Left ventricle myocardium inferior (tissue), 1 donor: ENCODE measurements around the gene DDIT4L. TPM values are rescaled to one million over a fixed set of nuclear protein-coding genes. Genes with fewer than 3 reads are reported as not detected.

Experiments
- DNase-seq: peaks from one replicate; pipeline ENCODE4 v3.0.0-alpha.2; 2020
- H3K27ac ChIP-seq: fragments of 200-600 bp; replicated peaks from 2 replicates; pipeline ENCODE4 v1.8.0; 2021
- H3K27me3 ChIP-seq: fragments of 200-600 bp; 2 replicates; pipeline ENCODE4 v1.8.0; 2021; ENCODE audit warnings: low read depth
- H3K36me3 ChIP-seq: fragments of 200-600 bp; 2 replicates; pipeline ENCODE4 v1.8.0; 2021
- H3K4me1 ChIP-seq: fragments of 200-600 bp; 2 replicates; pipeline ENCODE4 v1.8.0; 2021
- H3K4me3 ChIP-seq: fragments of 200-600 bp; 2 replicates; pipeline ENCODE4 v1.8.0; 2021; ENCODE audit warnings: mild to moderate bottlenecking, moderate library complexity
- H3K9me3 ChIP-seq: fragments of 200-600 bp; replicated peaks from 2 replicates; pipeline ENCODE4 v1.8.0; 2021
- CTCF ChIP-seq: fragments of 200-600 bp; IDR thresholded peaks from 2 replicates; pipeline ENCODE4 v1.8.0; 2021; ENCODE audit warnings: antibody characterized with exemption, mild to moderate bottlenecking, borderline replicate concordance
- intact Hi-C: fragments of 100-400 bp; cut with micrococcal nuclease; formaldehyde crosslinking; loops from one replicate; pipeline ENCODE4 v1.11.0; 2022
- total RNA-seq: library from RNA; stranded (reverse); fragmentation: NEBNext Ultra II Directional; extraction: Animal tissue kit (Norgen Biotek cat#: 25700); gene quantifications from one replicate; pipeline ENCODE4 v1.2.1, GENCODE V29; 2021
- donor health status: DM: no; HTN: yes; CAD: no; lungs with severe emphysema.

The DDIT4L gene
- total RNA-seq, 1 donor from 2014 or later = 0.60 TPM

- Histone ChIP-seq H3K9me3 (no peaks in the 10 kb centered on the region), H3K4me3 (no peak overlapping the region), H3K27ac (no peak overlapping the region), H3K27me3 (no peaks in the 10 kb centered on the region), H3K36me3 (no peaks in the 10 kb centered on the region), H3K4me1 (no peaks in the 10 kb centered on the region)
- intact Hi-C loops = no loop called here
- TF ChIP-seq CTCF = no peak
- DNase-seq = no peak
Observed at GRCh38 chr4:100170986-100171385, 19.3 kb downstream of the DDIT4L start.

- intact Hi-C loops = no loop called here
- Histone ChIP-seq H3K9me3 (no peaks in the 10 kb centered on the region), H3K27me3 (no peaks in the 10 kb centered on the region), H3K4me3 (no peak overlapping the region), H3K36me3 (no peaks in the 10 kb centered on the region), H3K4me1 (no peaks in the 10 kb centered on the region), H3K27ac (no peak overlapping the region)
- no peak for DNase-seq
- TF ChIP-seq CTCF = no peak
Observed at GRCh38 chr4:100169491-100170485, 20.5 kb downstream of the DDIT4L start.

GRCh38 chr4:100168521-100168920, 21.7 kb downstream of the DDIT4L start:
- Histone ChIP-seq H3K27me3 (no peaks in the 10 kb centered on the region), H3K27ac (no peak overlapping the region), H3K4me1 (no peaks in the 10 kb centered on the region), H3K4me3 (no peak overlapping the region), H3K9me3 (no peaks in the 10 kb centered on the region), H3K36me3 (no peaks in the 10 kb centered on the region)
- TF ChIP-seq CTCF = no peak
- intact Hi-C loops = no loop called here
- no peak for DNase-seq

GRCh38 chr4:100166297-100167039, 23.8 kb downstream of the DDIT4L start:
- no peak for TF ChIP-seq CTCF
- intact Hi-C loops = no loop called here
- H3K27ac ChIP-seq = no peak overlapping the region
- no peak overlapping the region for H3K4me3 ChIP-seq
- no peaks in the 10 kb centered on the region for H3K4me1 ChIP-seq
- no peaks in the 10 kb centered on the region for H3K27me3 ChIP-seq
- H3K36me3 ChIP-seq = no peaks in the 10 kb centered on the region
- no peak for DNase-seq
- peaks cover 15% of the 10 kb centered on the region for H3K9me3 ChIP-seq

- DNase-seq = no peak
- H3K4me1 ChIP-seq = no peaks in the 10 kb centered on the region
- intact Hi-C loops = no loop called here
- peaks cover 20% of the 10 kb centered on the region for H3K9me3 ChIP-seq
- H3K27ac ChIP-seq = no peak overlapping the region
- no peak overlapping the region for H3K4me3 ChIP-seq
- no peaks in the 10 kb centered on the region for H3K36me3 ChIP-seq
- no peaks in the 10 kb centered on the region for H3K27me3 ChIP-seq
- no peak for TF ChIP-seq CTCF
Observed at GRCh38 chr4:100165809-100166208, 24.5 kb downstream of the DDIT4L start.
